ENCODE data around the gene SNX21. TPM values are rescaled to one million over a fixed set of nuclear protein-coding genes. Genes with fewer than 3 reads are reported as not detected.

SNX21 gene
- total and polyA plus RNA-seq, 2 donors (not counting 3 experiments of a cell fraction or from before 2014, with no cell fraction given), result 11.6 to 11.9 TPM

DNA sequence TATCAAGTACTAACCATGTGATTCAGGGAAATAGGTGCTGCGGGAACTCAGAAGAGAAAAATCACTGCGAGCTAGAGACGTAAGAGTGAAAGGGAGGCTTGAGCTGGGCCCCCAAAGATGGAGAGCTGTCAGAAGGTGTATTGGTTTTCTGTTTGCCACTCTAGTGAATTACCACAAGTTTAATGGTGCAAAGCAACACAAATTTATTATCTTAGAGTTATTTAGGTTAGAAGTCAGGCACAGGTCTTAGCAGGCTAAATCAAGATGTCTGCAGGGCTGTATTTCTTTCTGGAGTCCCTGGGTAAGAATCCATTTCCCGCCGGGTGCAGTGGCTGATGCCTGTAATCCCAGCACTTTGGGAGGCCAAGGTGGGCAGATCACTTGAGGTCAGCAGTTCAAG, 26.3 kb downstream of the SNX21 start:
- Histone ChIP-seq H3K9ac (replicated peaks; ENCODE audit: extremely low read depth, insufficient read depth, low read length) (no peak overlapping the region), H2AFZ (ENCODE audit: low read depth, low read length) (no peak overlapping the region), H3K27ac (ENCODE audit: insufficient read depth, low read depth, low read length) (no peak overlapping the region), H4K20me1 (replicated peaks; ENCODE audit: control insufficient read depth, extremely low read depth, insufficient read depth, low read length) (no peaks in the 10 kb centered on the region), H3K79me2 (ENCODE audit: control insufficient read depth, insufficient read depth, low read length) (peaks cover 9% of the 10 kb centered on the region), H3K4me1 (ENCODE audit: control insufficient read depth, extremely low read depth, insufficient read depth, low read length) (peaks cover 12% of the 10 kb centered on the region), H3K4me3 (replicated peaks in 1 of 3; ENCODE audit: insufficient read depth in 1 of 3, low read depth in 1 of 3, low read length in 3 of 3) (no peak overlapping the region), H3K9me3 (replicated peaks; ENCODE audit: control insufficient read depth, insufficient read depth, low read length) (no peaks in the 10 kb centered on the region), H3K36me3 (ENCODE audit: control insufficient read depth in 2 of 2, extremely low read depth in 1 of 2, insufficient read depth in 2 of 2, low read length in 2 of 2) (no peaks in the 10 kb centered on the region), H3K27me3 (ENCODE audit: control insufficient read depth in 2 of 2, insufficient read depth in 2 of 2, low read length in 2 of 2) (no peaks in the 10 kb centered on the region), H3K4me2 (ENCODE audit: insufficient read depth, low read length) (no peak overlapping the region), H3K9me1 (replicated peaks; ENCODE audit: control insufficient read depth, extremely low read depth, insufficient read depth, low read length) (no peaks in the 10 kb centered on the region)
- dilution Hi-C loops (cut with MboI; ENCODE audit: extremely low pct_ligation_motif_present, low sequenced_read_pairs), result no loop called here
- DNase-seq (ENCODE audit: low read depth, low spot score) (no peak), FAIRE-seq (no peak)
- intact Hi-C loops (cut with micrococcal nuclease), result no loop called here
- TF ChIP-seq FOS (IDR thresholded peaks at IDR 0.05; ENCODE audit: borderline replicate concordance, insufficient read depth, low read length) (no peak), POLR2AphosphoS5 (IDR thresholded peaks at IDR 0.05; ENCODE audit: insufficient read depth, low read depth, low read length) (no peak), POLR2A (IDR thresholded peaks at IDR 0.05; ENCODE audit: low read depth, low read length) (no peak), JUN (IDR thresholded peaks at IDR 0.05; ENCODE audit: borderline replicate concordance, insufficient read depth, insufficient read length, low read depth) (no peak), GATA2 (IDR thresholded peaks at IDR 0.05; ENCODE audit: insufficient read depth, insufficient read length, low read depth, low read length) (no peak), MYC (IDR thresholded peaks at IDR 0.05; ENCODE audit: low read depth, low read length) (no peak), EZH2 (IDR thresholded peaks at IDR 0.05; ENCODE audit: borderline replicate concordance, low read depth, low read length, severe bottlenecking) (no peak)
- TF ChIP-seq, protein P1, sequence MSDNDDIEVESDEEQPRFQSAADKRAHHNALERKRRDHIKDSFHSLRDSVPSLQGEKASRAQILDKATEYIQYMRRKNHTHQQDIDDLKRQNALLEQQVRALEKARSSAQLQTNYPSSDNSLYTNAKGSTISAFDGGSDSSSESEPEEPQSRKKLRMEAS (IDR thresholded peaks at IDR 0.05; ENCODE audit: insufficient read depth, insufficient read length), result no peak
- TF ChIP-seq, protein P2, sequence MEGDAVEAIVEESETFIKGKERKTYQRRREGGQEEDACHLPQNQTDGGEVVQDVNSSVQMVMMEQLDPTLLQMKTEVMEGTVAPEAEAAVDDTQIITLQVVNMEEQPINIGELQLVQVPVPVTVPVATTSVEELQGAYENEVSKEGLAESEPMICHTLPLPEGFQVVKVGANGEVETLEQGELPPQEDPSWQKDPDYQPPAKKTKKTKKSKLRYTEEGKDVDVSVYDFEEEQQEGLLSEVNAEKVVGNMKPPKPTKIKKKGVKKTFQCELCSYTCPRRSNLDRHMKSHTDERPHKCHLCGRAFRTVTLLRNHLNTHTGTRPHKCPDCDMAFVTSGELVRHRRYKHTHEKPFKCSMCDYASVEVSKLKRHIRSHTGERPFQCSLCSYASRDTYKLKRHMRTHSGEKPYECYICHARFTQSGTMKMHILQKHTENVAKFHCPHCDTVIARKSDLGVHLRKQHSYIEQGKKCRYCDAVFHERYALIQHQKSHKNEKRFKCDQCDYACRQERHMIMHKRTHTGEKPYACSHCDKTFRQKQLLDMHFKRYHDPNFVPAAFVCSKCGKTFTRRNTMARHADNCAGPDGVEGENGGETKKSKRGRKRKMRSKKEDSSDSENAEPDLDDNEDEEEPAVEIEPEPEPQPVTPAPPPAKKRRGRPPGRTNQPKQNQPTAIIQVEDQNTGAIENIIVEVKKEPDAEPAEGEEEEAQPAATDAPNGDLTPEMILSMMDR (IDR thresholded peaks at IDR 0.05; ENCODE audit: extremely low read depth in 1 of 2, insufficient read depth in 1 of 2, low read depth in 1 of 2, low read length in 2 of 2), result no peak
- POLR2A ChIA-PET, result interaction anchor here (0.7 kb wide), 1 partner anchor 74 kb away, joined by 9 read pairs; no protein-coding TSS in a partner anchor
- BruUV-seq (replicated peaks), result no TSS peak
- CTCF ChIA-PET, result no interaction called here
